ENCODE measurements around the gene FAM107B. TPM values are rescaled to one million over a fixed set of nuclear protein-coding genes. Genes with fewer than 3 reads are reported as not detected.

The FAM107B gene
- total and polyA plus RNA-seq, 2 experiments from 2014 or later, result 3.4 to 5.2 TPM

- peak; percentile 53 for DNase-seq
- Histone ChIP-seq H3K4me2 (ENCODE audit: unreplicated experiment) (no peak overlapping the region), H4K20me1 (ENCODE audit: insufficient read depth) (no peaks in the 10 kb centered on the region), H2AFZ (no peak overlapping the region), H3K9me2 (ENCODE audit: insufficient read depth) (no peaks in the 10 kb centered on the region), H3K36me3 (ENCODE audit: low read depth) (no peaks in the 10 kb centered on the region), H3F3A (ENCODE audit: insufficient read depth) (no peaks in the 10 kb centered on the region), H3K9me3 (ENCODE audit: low read depth) (no peaks in the 10 kb centered on the region), H3K4me1 (ENCODE audit: insufficient read depth) (no peaks in the 10 kb centered on the region), H3K9ac (no peak overlapping the region), H3K27me3 (replicated peaks; ENCODE audit: insufficient read depth) (no peaks in the 10 kb centered on the region), H3K79me2 (ENCODE audit: insufficient read depth) (no peaks in the 10 kb centered on the region; the same call in 1 of the 2 replicates), H3K27ac (no peak overlapping the region), H3K4me3 (no peak overlapping the region)
- in situ Hi-C loops (cut with MboI), result no loop called here
- TF ChIP-seq EZH2 (IDR thresholded peaks at IDR 0.05; ENCODE audit: insufficient read depth, poor library complexity, severe bottlenecking) (no peak), EZH2phosphoT487 (IDR thresholded peaks at IDR 0.05; ENCODE audit: insufficient read depth, low read depth) (no peak)
- 81% methylated on average over 8 to 9 of the region's 9 CpGs for WGBS, 2 experiments (ENCODE audit: low coverage in 1 of 2, low lambda C conversion rate in 2 of 2, missing lambda C conversion rate in 2 of 2)
These were observed 214.4 kb downstream of the FAM107B start for GRCh38 chr10:14560274-14560673.

- no peak overlapping the region for H2AFZ ChIP-seq
- no peak overlapping the region for H3K9ac ChIP-seq
- H3K27ac ChIP-seq, result no peak overlapping the region
- peaks cover 4% of the 10 kb centered on the region; the same call in 1 of the 2 replicates for H3K4me1 ChIP-seq (ENCODE audit: insufficient read depth)
- WGBS, 2 experiments (ENCODE audit: low coverage in 1 of 2, low lambda C conversion rate in 2 of 2, missing lambda C conversion rate in 2 of 2), result 97% methylated on average over 12 of the region's 12 CpGs
- H3K4me3 ChIP-seq, result no peak overlapping the region
- no peak for DNase-seq
- no peaks in the 10 kb centered on the region; the same call in 1 of the 2 replicates for H3K79me2 ChIP-seq (ENCODE audit: insufficient read depth)
- no peaks in the 10 kb centered on the region for H3K9me2 ChIP-seq (ENCODE audit: insufficient read depth)
- no peaks in the 10 kb centered on the region for H3F3A ChIP-seq (ENCODE audit: insufficient read depth)
- TF ChIP-seq EZH2 (IDR thresholded peaks at IDR 0.05; ENCODE audit: insufficient read depth, poor library complexity, severe bottlenecking), result no peak
- TF ChIP-seq EZH2phosphoT487 (IDR thresholded peaks at IDR 0.05; ENCODE audit: insufficient read depth, low read depth), result no peak
- no peaks in the 10 kb centered on the region for H4K20me1 ChIP-seq (ENCODE audit: insufficient read depth)
- in situ Hi-C loops (cut with MboI), result no loop called here
- H3K4me2 ChIP-seq (ENCODE audit: unreplicated experiment), result no peak overlapping the region
- no peaks in the 10 kb centered on the region for H3K36me3 ChIP-seq (ENCODE audit: low read depth)
- no peaks in the 10 kb centered on the region for H3K27me3 ChIP-seq (replicated peaks; ENCODE audit: insufficient read depth)
- no peaks in the 10 kb centered on the region for H3K9me3 ChIP-seq (ENCODE audit: low read depth)
These were observed 216.7 kb downstream of the FAM107B start for GRCh38 chr10:14558025-14558424.

GRCh38 chr10:14557567-14557966 is 217.1 kb downstream of the FAM107B start:
- H3K4me1 ChIP-seq (ENCODE audit: insufficient read depth), result peaks cover 4% of the 10 kb centered on the region; the same call in 1 of the 2 replicates

GRCh38 chr10:14556285-14556956 is 218.3 kb downstream of the FAM107B start:
- no peak for TF ChIP-seq EZH2phosphoT487 (IDR thresholded peaks at IDR 0.05; ENCODE audit: insufficient read depth, low read depth)
- TF ChIP-seq EZH2 (IDR thresholded peaks at IDR 0.05; ENCODE audit: insufficient read depth, poor library complexity, severe bottlenecking), result no peak
- H3K9me3 ChIP-seq (ENCODE audit: low read depth), result no peaks in the 10 kb centered on the region
- H3K27me3 ChIP-seq (replicated peaks; ENCODE audit: insufficient read depth), result no peaks in the 10 kb centered on the region
- H4K20me1 ChIP-seq (ENCODE audit: insufficient read depth), result no peaks in the 10 kb centered on the region
- WGBS, 2 experiments (ENCODE audit: low coverage in 1 of 2, low lambda C conversion rate in 2 of 2, missing lambda C conversion rate in 2 of 2), result 94% methylated on average over 12 of the region's 12 CpGs
- no peaks in the 10 kb centered on the region for H3K36me3 ChIP-seq (ENCODE audit: low read depth)
- H3K79me2 ChIP-seq (ENCODE audit: insufficient read depth), result no peaks in the 10 kb centered on the region; the same call in 1 of the 2 replicates
- H3F3A ChIP-seq (ENCODE audit: insufficient read depth), result no peaks in the 10 kb centered on the region
- no peak overlapping the region for H3K4me3 ChIP-seq
- peaks cover 4% of the 10 kb centered on the region; the same call in 1 of the 2 replicates for H3K4me1 ChIP-seq (ENCODE audit: insufficient read depth)
- no peak overlapping the region for H2AFZ ChIP-seq
- no peak overlapping the region for H3K9ac ChIP-seq
- no peak overlapping the region for H3K4me2 ChIP-seq (ENCODE audit: unreplicated experiment)
- no peak overlapping the region for H3K27ac ChIP-seq
- H3K9me2 ChIP-seq (ENCODE audit: insufficient read depth), result no peaks in the 10 kb centered on the region
- no peak for DNase-seq
- in situ Hi-C loops (cut with MboI), result no loop called here

More at GRCh38 chr10:14557567-14557966, 217.1 kb downstream of the FAM107B start:
- Histone ChIP-seq H3K9me3 (ENCODE audit: low read depth) (no peaks in the 10 kb centered on the region), H3K4me2 (ENCODE audit: unreplicated experiment) (no peak overlapping the region), H3K79me2 (ENCODE audit: insufficient read depth) (no peaks in the 10 kb centered on the region; the same call in 1 of the 2 replicates), H3K36me3 (ENCODE audit: low read depth) (no peaks in the 10 kb centered on the region), H4K20me1 (ENCODE audit: insufficient read depth) (no peaks in the 10 kb centered on the region), H3K27me3 (replicated peaks; ENCODE audit: insufficient read depth) (no peaks in the 10 kb centered on the region), H3F3A (ENCODE audit: insufficient read depth) (no peaks in the 10 kb centered on the region), H2AFZ (no peak overlapping the region), H3K9ac (no peak overlapping the region), H3K4me3 (no peak overlapping the region), H3K9me2 (ENCODE audit: insufficient read depth) (no peaks in the 10 kb centered on the region), H3K27ac (no peak overlapping the region)
- WGBS, 2 experiments (ENCODE audit: low coverage in 1 of 2, low lambda C conversion rate in 2 of 2, missing lambda C conversion rate in 2 of 2), result 94 to 95% methylated on average over 5 of the region's 5 CpGs
- TF ChIP-seq EZH2 (IDR thresholded peaks at IDR 0.05; ENCODE audit: insufficient read depth, poor library complexity, severe bottlenecking) (no peak), EZH2phosphoT487 (IDR thresholded peaks at IDR 0.05; ENCODE audit: insufficient read depth, low read depth) (no peak)
- no peak for DNase-seq
- in situ Hi-C loops (cut with MboI), result no loop called here

Measured in GM23248 (cell line).